ENCODE data around the gene MINK1. TPM values are rescaled to one million over a fixed set of nuclear protein-coding genes. Genes with fewer than 3 reads are reported as not detected.

MINK1 gene
- total RNA-seq, 1 experiment from 2014 or later: 68.8 TPM

DNA sequence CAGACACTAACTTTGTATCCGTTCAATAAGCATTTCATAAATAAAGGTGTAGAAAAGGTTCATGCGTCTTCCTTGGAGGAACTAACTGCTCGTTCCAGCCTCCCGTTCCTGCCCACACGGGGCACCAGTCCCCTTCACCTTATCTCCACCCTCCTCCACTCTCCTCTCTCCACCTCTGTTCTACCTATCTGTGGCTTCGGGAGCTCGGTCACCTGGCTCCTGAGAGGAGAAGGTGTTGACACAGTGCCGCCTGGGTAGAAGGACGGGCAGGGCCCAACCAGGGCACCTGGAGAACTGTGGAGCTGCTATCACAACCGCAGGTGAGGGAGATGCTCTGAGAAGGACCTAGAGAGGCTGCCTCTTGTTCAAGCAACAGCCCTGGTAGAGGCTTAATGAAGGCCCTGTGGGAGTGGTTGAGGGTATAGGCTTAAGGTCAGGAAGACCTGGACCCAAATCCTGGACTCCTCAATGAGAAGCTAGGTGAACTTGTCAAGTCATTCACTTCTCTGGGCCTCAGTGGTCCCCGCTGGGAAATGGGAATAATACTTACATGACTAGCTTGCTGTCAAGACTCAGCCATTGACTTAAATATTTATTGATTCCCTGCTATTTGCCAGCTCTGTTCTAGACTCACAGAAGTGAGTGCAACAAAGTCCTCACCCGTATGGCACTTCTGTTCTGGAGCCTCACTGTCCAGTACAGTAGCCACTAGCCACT lies 9.6 kb upstream of the MINK1 start:
- no peaks in the 10 kb centered on the region for H3K27me3 ChIP-seq (ENCODE audit: insufficient read depth, low read length)
- H3K9ac ChIP-seq (ENCODE audit: extremely low read depth, insufficient read length, low read length): no peak overlapping the region
- no peak overlapping the region for H3K14ac ChIP-seq (ENCODE audit: insufficient read depth, low read length)
- no peak overlapping the region for H3K56ac ChIP-seq (ENCODE audit: insufficient read length, low read depth, low read length)
- Mint-ChIP-seq H3K27me3 (ENCODE audit: low read depth) (no peaks in the 10 kb centered on the region), H3K27ac (peak overlapping the region; percentile 57 to 74 (median 68); a peak in 3 of 7 replicates), H3K4me1 (0 out of 4 replicates have a peak, but pooled peaks cover 0 to 3% of the 10 kb centered on the region in 2 experiments), H3K36me3 (ENCODE audit: insufficient read depth in 1 of 3, low read depth in 3 of 3) (peaks cover 8 to 19% (median 19%) of the 10 kb centered on the region in 3 experiments), H3K9me3 (no peaks in the 10 kb centered on the region), H3K4me3 (no peak overlapping the region)
- no peak overlapping the region for H4K91ac ChIP-seq (ENCODE audit: insufficient read length, low read depth, low read length)
- H4K8ac ChIP-seq (replicated peaks; ENCODE audit: insufficient read length, low read depth, low read length): no peak overlapping the region
- no peak overlapping the region for H2BK12ac ChIP-seq (ENCODE audit: insufficient read length, low read depth, low read length)
- H3K18ac ChIP-seq (ENCODE audit: insufficient read length, low read depth, low read length): no peak overlapping the region
- H2BK5ac ChIP-seq (ENCODE audit: insufficient read length, low read length): no peak overlapping the region
- H3K27ac ChIP-seq (ENCODE audit: insufficient read length, low read depth, low read length): no peak overlapping the region
- H3K79me1 ChIP-seq (ENCODE audit: insufficient read depth, low read depth, low read length, poor library complexity, severe bottlenecking): no peaks in the 10 kb centered on the region
- no peaks in the 10 kb centered on the region for H3K4me1 ChIP-seq (ENCODE audit: insufficient read depth, low read length)
- no peak overlapping the region for H3K4ac ChIP-seq (ENCODE audit: low read depth, low read length)
- H3K9me3 ChIP-seq (ENCODE audit: control insufficient read depth, low read depth, low read length): no peaks in the 10 kb centered on the region
- H3K4me2 ChIP-seq (ENCODE audit: insufficient read depth, insufficient read length, low read length): no peak overlapping the region
- TF ChIP-seq, protein P1, sequence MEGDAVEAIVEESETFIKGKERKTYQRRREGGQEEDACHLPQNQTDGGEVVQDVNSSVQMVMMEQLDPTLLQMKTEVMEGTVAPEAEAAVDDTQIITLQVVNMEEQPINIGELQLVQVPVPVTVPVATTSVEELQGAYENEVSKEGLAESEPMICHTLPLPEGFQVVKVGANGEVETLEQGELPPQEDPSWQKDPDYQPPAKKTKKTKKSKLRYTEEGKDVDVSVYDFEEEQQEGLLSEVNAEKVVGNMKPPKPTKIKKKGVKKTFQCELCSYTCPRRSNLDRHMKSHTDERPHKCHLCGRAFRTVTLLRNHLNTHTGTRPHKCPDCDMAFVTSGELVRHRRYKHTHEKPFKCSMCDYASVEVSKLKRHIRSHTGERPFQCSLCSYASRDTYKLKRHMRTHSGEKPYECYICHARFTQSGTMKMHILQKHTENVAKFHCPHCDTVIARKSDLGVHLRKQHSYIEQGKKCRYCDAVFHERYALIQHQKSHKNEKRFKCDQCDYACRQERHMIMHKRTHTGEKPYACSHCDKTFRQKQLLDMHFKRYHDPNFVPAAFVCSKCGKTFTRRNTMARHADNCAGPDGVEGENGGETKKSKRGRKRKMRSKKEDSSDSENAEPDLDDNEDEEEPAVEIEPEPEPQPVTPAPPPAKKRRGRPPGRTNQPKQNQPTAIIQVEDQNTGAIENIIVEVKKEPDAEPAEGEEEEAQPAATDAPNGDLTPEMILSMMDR (conservative IDR thresholded peaks at IDR 0.05): no peak
- no peak overlapping the region for H2BK15ac ChIP-seq (ENCODE audit: low read depth, low read length)
- H3T11ph ChIP-seq (ENCODE audit: low read length): no peak overlapping the region
- no peaks in the 10 kb centered on the region for H4K20me1 ChIP-seq (ENCODE audit: control insufficient read depth, insufficient read depth, insufficient read length)
- no peak overlapping the region for H2AFZ ChIP-seq (ENCODE audit: low read length)
- H4K5ac ChIP-seq (ENCODE audit: insufficient read length, low read depth, low read length): no peak overlapping the region
- no peaks in the 10 kb centered on the region for H3K23me2 ChIP-seq (ENCODE audit: insufficient read length, low read depth, low read length, poor library complexity, severe bottlenecking)
- no peak overlapping the region for H2BK120ac ChIP-seq (ENCODE audit: low read depth, low read length, poor library complexity, severe bottlenecking)
- WGBS (ENCODE audit: extremely low coverage, insufficient read length, low lambda C conversion rate): no CpG with 5 or more reads among the region's 12 CpGs
- DNase-seq: no peak
- no peaks in the 10 kb centered on the region for H3K79me2 ChIP-seq (ENCODE audit: insufficient read depth, low read length)
- H2AK5ac ChIP-seq (ENCODE audit: insufficient read length, low read length): no peak overlapping the region
- H3K23ac ChIP-seq (ENCODE audit: insufficient read length, low read depth, low read length): no peak overlapping the region
- no peak overlapping the region for H2BK20ac ChIP-seq (ENCODE audit: low read depth, low read length, poor library complexity, severe bottlenecking)
